CD8-positive, alpha-beta memory T cell (primary cell): ENCODE data around the gene MYO3B. TPM values are rescaled to one million over a fixed set of nuclear protein-coding genes. Genes with fewer than 3 reads are reported as not detected.
"Not testable (repeated sequence)": the region's sequence is repeated elsewhere in the genome, so short reads cannot be mapped to it uniquely, and the experiment has no call there.

Source experiments
- CTCF ChIA-PET: fragments of 350-600 bp; sonication (Branson Sonifier 250); formaldehyde crosslinking; loops from one replicate; lab custom pipeline; 2021; ENCODE audit warnings: antibody characterized with exemption; lab: Charles Lee
- POLR2A ChIA-PET: fragments of 350-600 bp; sonication (Branson Sonifier 250); formaldehyde crosslinking; loops from one replicate; lab custom pipeline; 2021; ENCODE audit warnings: antibody characterized with exemption; lab: Charles Lee
- DNase-seq, 5 donors: peaks; one replicate each; pipeline versions ENCODE4 v3.0.0 to v3.0.0-alpha.2; 2020 to 2022; ENCODE audit warnings: mixed read lengths in 1 of 5
- H3K27ac ChIP-seq: one replicate; pipeline ENCODE4 v1.7.0; 2013; ENCODE audit warnings: low read depth, mild to moderate bottlenecking, low read length, moderate library complexity
- H3K27me3 ChIP-seq: 2 replicates; pipeline ENCODE4 v1.7.0; 2013; ENCODE audit warnings: low read length, mild to moderate bottlenecking; ENCODE audit not compliant: insufficient read depth, poor library complexity, severe bottlenecking
- H3K36me3 ChIP-seq: 2 replicates; pipeline ENCODE4 v1.7.0; 2013; ENCODE audit warnings: mild to moderate bottlenecking, low read length, moderate library complexity; ENCODE audit not compliant: insufficient read depth
- H3K4me1 ChIP-seq: 2 replicates; pipeline ENCODE4 v1.7.0; 2013; ENCODE audit warnings: mild to moderate bottlenecking, low read length, moderate library complexity; ENCODE audit not compliant: insufficient read depth
- H3K4me3 ChIP-seq: 2 replicates; pipeline ENCODE4 v1.7.0; 2013; ENCODE audit warnings: mild to moderate bottlenecking, low read length
- H3K9me3 ChIP-seq: 2 replicates; pipeline ENCODE4 v1.7.0; 2013; ENCODE audit warnings: mild to moderate bottlenecking, low read length
- H3K27ac Mint-ChIP-seq, 8 donors: one replicate each; pipeline ENCODE4 v1.8.0; 2020 to 2021; ENCODE audit warnings: mixed read lengths in 8 of 8, mild to moderate bottlenecking in 6 of 8, inconsistent platforms in 3 of 8, moderate library complexity in 3 of 8
- H3K27me3 Mint-ChIP-seq, 2 donors: one replicate each; pipeline ENCODE4 v1.8.0; 2020 to 2021; ENCODE audit warnings: mixed read lengths in 2 of 2, mild to moderate bottlenecking in 1 of 2, moderate library complexity in 1 of 2
- H3K36me3 Mint-ChIP-seq, 3 donors: one replicate each; pipeline ENCODE4 v1.8.0; 2020 to 2021; ENCODE audit warnings: mixed read lengths in 3 of 3, inconsistent platforms in 1 of 3, mild to moderate bottlenecking in 1 of 3
- H3K4me1 Mint-ChIP-seq, 3 donors: one replicate each; pipeline ENCODE4 v1.8.0; 2020 to 2021; ENCODE audit warnings: mixed read lengths in 3 of 3, inconsistent platforms in 1 of 3, mild to moderate bottlenecking in 1 of 3
- H3K4me3 Mint-ChIP-seq, 7 donors: one replicate each; pipeline ENCODE4 v1.8.0; 2020 to 2021; ENCODE audit warnings: mixed read lengths in 7 of 7, mild to moderate bottlenecking in 6 of 7, moderate library complexity in 4 of 7, inconsistent platforms in 2 of 7
- H3K9me3 Mint-ChIP-seq, 5 donors: one replicate each; pipeline ENCODE4 v1.8.0; 2020 to 2022; ENCODE audit warnings: mixed read lengths in 5 of 5, mild to moderate bottlenecking in 3 of 5, moderate library complexity in 2 of 5, inconsistent platforms in 1 of 5
- polyA plus RNA-seq: library from polyadenylated mRNA; unstranded; fragments of 300-500 nt; fragmentation: Illumina TruSeq; gene quantifications from one replicate; pipeline ENCODE4 v1.2.3, GENCODE V29; 2021
- total RNA-seq, 2 experiments: library from RNA; stranded (reverse); gene quantifications; one replicate each; pipeline ENCODE4 v1.2.3, GENCODE V29; 2021

MYO3B gene
- total and polyA plus RNA-seq, 3 experiments from 2014 or later = 0.08 to 0.33 (median 0.18) TPM

GRCh38 chr2:170420961-170421687 lies 243.2 kb downstream of the MYO3B start:
- Histone ChIP-seq H3K36me3 (no peaks in the 10 kb centered on the region), H3K4me3 (no peak overlapping the region), H3K27ac (no peak overlapping the region), H3K27me3 (no peaks in the 10 kb centered on the region), H3K9me3 (no peaks in the 10 kb centered on the region), H3K4me1 (no peaks in the 10 kb centered on the region)
- no peaks in the 10 kb centered on the region for H3K36me3 Mint-ChIP-seq
- peaks cover 0 to 10% (median 5%) of the 10 kb centered on the region in 3 donors for H3K4me1 Mint-ChIP-seq
- peaks cover 0 to 5% of the 10 kb centered on the region in 2 donors for H3K27me3 Mint-ChIP-seq
- no peak for DNase-seq
- ChIA-PET CTCF (interaction anchor here (1.1 to 1.3 kb wide), 2 partner anchors 12 kb away, joined by 4 to 5 read pairs; no protein-coding TSS in a partner anchor), POLR2A (no interaction called here)
- no peak overlapping the region for H3K4me3 Mint-ChIP-seq
- H3K9me3 Mint-ChIP-seq = no peaks in the 10 kb centered on the region
- no peak overlapping the region for H3K27ac Mint-ChIP-seq

DNA sequence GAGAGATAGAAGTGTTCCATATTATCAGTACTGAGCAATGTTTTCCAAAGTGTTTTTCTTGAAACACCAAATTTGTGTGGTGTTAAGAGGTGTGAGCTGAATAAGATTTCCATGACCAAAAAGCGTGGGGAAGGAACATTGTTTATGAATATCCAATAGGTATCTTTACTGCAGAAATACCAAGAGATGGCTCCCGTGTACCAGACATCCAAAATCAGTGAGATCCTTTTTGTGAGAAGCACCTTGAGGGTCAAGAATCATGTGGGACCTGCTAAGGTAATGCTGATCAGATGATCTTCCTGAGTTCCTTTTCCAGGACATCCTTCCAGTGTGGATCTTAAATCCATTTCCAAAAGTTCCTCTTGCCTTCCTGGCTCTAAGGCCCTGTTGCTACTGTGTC lies 246.0 kb downstream of the MYO3B start:
- H3K4me1 ChIP-seq = no peaks in the 10 kb centered on the region
- H3K9me3 ChIP-seq = no peaks in the 10 kb centered on the region
- no peak for DNase-seq
- Mint-ChIP-seq H3K36me3 (no peaks in the 10 kb centered on the region), H3K27me3 (peaks cover 2 to 5% of the 10 kb centered on the region in 2 donors), H3K9me3 (no peaks in the 10 kb centered on the region), H3K27ac (no peak overlapping the region), H3K4me1 (peaks cover 0 to 10% (median 5%) of the 10 kb centered on the region in 3 donors), H3K4me3 (no peak overlapping the region)
- no peak overlapping the region for H3K4me3 ChIP-seq
- no peaks in the 10 kb centered on the region for H3K27me3 ChIP-seq
- H3K27ac ChIP-seq = no peak overlapping the region
- no peaks in the 10 kb centered on the region for H3K36me3 ChIP-seq
- ChIA-PET POLR2A (no interaction called here), CTCF (no interaction called here)

GRCh38 chr2:170425281-170425751 lies 247.4 kb downstream of the MYO3B start:
- H3K27ac Mint-ChIP-seq = no peak overlapping the region
- CTCF ChIA-PET = interaction anchor here (0.9 to 1.9 kb wide), 2 partner anchors 16 to 397 kb away, joined by 4 read pairs; no protein-coding TSS in a partner anchor
- POLR2A ChIA-PET = no interaction called here
- DNase-seq = no peak
- peaks cover 2 to 5% of the 10 kb centered on the region in 2 donors for H3K27me3 Mint-ChIP-seq
- Histone ChIP-seq H3K36me3 (no peaks in the 10 kb centered on the region), H3K27me3 (no peaks in the 10 kb centered on the region), H3K4me1 (no peaks in the 10 kb centered on the region), H3K4me3 (no peak overlapping the region), H3K9me3 (no peaks in the 10 kb centered on the region), H3K27ac (no peak overlapping the region)
- peaks cover 0 to 10% (median 5%) of the 10 kb centered on the region in 3 donors for H3K4me1 Mint-ChIP-seq
- H3K36me3 Mint-ChIP-seq = no peaks in the 10 kb centered on the region
- H3K4me3 Mint-ChIP-seq = no peak overlapping the region
- H3K9me3 Mint-ChIP-seq = no peaks in the 10 kb centered on the region

DNA sequence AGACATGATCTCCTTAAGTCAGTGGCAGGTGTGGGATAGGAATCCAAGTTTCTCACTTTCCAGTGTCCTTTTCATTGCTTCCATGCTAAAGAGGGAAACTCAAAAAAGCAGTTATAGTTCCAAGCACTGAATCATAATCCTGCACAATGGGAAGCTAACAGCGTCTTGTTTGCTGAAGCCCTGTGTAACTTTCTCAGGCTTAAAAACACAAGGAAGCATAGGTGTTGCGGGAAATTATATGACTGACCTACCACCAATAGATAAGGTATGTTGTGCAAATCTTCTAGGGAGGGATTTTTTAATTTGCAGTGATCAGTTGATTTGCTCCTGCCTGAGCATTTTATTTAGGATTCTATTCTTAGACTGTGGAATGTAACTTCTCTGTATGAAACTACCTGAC lies 250.9 kb downstream of the MYO3B start:
- Histone ChIP-seq H3K27ac (no peak overlapping the region), H3K4me3 (no peak overlapping the region), H3K36me3 (no peaks in the 10 kb centered on the region), H3K27me3 (no peaks in the 10 kb centered on the region), H3K4me1 (no peaks in the 10 kb centered on the region), H3K9me3 (no peaks in the 10 kb centered on the region)
- no peak for DNase-seq
- POLR2A ChIA-PET = no interaction called here
- Mint-ChIP-seq H3K36me3 (no peaks in the 10 kb centered on the region), H3K4me1 (peaks cover 0 to 10% (median 5%) of the 10 kb centered on the region in 3 donors), H3K27me3 (peaks cover 2% of the 10 kb centered on the region in 2 donors), H3K27ac (no peak overlapping the region), H3K9me3 (no peaks in the 10 kb centered on the region), H3K4me3 (no peak overlapping the region)
- CTCF ChIA-PET = no interaction called here

DNA sequence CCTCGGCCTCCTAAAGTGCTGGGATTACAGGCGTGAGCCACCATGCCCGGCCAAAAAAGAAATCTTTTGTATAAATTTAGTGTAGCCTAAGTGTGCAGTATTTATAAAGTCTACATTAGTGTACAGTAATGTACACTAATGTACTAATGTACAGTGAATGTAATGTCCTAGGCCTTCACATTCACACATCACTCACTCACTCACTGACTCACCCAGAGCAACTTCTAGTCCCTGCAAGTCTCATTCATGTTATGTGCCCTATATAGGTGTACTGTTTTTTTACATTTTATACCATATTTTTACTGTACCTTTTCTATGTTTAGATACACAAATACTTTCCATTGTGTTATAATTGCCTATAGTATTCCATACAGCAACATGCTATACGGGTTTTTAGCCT lies 254.9 kb downstream of the MYO3B start:
- Histone ChIP-seq H3K4me1 (peaks cover 15% of the 10 kb centered on the region), H3K9me3 (no peaks in the 10 kb centered on the region), H3K27me3 (no peaks in the 10 kb centered on the region), H3K4me3 (no peak overlapping the region), H3K36me3 (no peaks in the 10 kb centered on the region), H3K27ac (no peak overlapping the region)
- Mint-ChIP-seq H3K27ac (no peak overlapping the region), H3K9me3 (no peaks in the 10 kb centered on the region), H3K4me1 (peaks cover 33 to 36% (median 36%) of the 10 kb centered on the region in 3 donors), H3K36me3 (no peaks in the 10 kb centered on the region), H3K4me3 (no peak overlapping the region), H3K27me3 (peaks cover 0 to 3% of the 10 kb centered on the region in 2 donors)
- POLR2A ChIA-PET = no interaction called here
- CTCF ChIA-PET = no interaction called here
- no peak for DNase-seq

DNA sequence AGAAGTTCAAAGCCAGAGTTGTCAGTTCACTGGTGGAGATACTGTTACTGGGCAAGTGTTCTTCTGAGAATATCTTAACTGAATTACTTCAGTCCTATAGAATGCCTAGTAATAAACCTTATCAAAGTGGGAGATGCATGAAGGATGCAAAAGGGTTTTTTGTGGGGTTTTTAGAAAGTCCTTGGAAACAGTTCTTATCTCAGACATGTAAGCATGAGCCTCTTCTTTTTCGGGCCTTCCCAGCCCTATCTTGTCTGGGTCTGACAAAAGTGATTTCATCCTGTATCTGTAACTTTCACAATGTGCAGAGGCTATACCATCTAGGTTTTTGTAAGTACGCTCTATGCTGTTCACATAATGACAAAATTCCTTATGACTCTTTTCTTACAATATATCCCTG lies 255.5 kb downstream of the MYO3B start:
- Mint-ChIP-seq H3K4me1 (peaks cover 38 to 42% (median 41%) of the 10 kb centered on the region in 3 donors), H3K27ac (no peak overlapping the region), H3K27me3 (peaks cover 0 to 3% of the 10 kb centered on the region in 2 donors), H3K4me3 (no peak overlapping the region), H3K36me3 (no peaks in the 10 kb centered on the region), H3K9me3 (no peaks in the 10 kb centered on the region)
- ChIA-PET POLR2A (no interaction called here), CTCF (no interaction called here)
- Histone ChIP-seq H3K9me3 (no peaks in the 10 kb centered on the region), H3K27ac (no peak overlapping the region), H3K4me1 (peaks cover 15% of the 10 kb centered on the region), H3K4me3 (no peak overlapping the region), H3K27me3 (no peaks in the 10 kb centered on the region), H3K36me3 (no peaks in the 10 kb centered on the region)
- no peak for DNase-seq

DNA sequence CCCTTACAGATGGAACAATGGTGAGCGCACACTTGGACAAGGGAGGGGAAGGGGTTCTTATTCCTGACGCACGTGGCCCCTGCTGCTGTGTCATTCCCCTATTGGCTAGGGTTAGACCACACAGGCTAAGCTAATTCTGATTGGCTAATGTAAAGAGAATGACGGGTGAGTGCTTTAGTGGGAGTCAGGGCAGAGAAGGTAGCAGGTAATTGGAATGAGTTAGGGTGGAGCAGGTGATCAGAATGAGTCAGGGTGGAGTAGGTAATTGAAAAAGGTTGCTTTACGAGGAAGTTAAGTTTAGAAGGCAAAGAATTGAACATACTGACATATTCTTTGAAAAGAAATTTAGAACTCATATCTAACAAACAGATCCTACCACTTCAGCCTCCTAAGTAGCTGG lies 256.4 kb downstream of the MYO3B start:
- DNase-seq, H3K27me3 Mint-ChIP-seq, H3K27me3 ChIP-seq, H3K36me3 Mint-ChIP-seq, H3K9me3 ChIP-seq, POLR2A ChIA-PET, H3K9me3 Mint-ChIP-seq, H3K27ac ChIP-seq, H3K36me3 ChIP-seq, H3K4me3 ChIP-seq: not testable (repeated sequence)
- peak overlapping the region in 1 of 7 donors; percentile 14 for H3K4me3 Mint-ChIP-seq
- H3K27ac Mint-ChIP-seq = peak overlapping the region in 3 of 8 donors; percentile 24 to 66 (median 55)
- peaks cover 39 to 43% (median 41%) of the 10 kb centered on the region in 3 donors for H3K4me1 Mint-ChIP-seq
- H3K4me1 ChIP-seq = peaks cover 15% of the 10 kb centered on the region
- CTCF ChIA-PET = interaction anchor here (2.9 kb wide), 1 partner anchor 25 kb away, joined by 9 read pairs; no protein-coding TSS in a partner anchor

DNA sequence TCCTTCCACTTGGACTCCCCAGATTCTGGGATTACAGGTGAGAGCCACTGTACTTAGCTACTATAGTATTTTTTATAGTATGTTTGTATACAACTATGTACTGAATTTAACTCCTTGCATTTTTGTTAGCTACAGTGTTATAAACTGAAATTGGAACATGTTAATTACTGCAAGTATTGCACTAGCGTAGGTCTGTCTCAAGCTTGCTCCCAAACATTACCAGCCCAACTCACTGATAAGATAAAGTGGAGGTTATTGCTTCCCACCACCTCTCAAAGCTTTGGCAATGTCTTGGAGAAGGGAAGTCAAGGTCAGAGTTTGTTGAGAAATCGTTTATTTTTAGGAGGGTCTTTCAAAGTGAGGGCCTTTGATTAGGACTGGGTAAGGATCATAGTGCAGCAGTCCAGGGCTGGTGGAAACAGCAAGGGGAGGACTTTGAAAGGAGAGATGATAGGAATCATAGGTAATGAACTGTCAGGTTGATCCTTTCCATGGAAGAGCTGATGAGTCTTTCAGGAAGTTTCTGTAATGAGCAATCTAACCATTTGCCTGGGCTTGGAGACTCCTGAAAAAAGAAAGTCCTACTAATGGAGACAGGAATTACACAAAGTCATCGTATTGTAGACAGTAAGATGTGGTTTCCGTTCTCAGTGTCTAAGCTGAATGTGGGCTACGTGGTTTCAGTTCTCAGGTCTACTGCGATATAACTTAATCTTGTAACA lies 257.1 kb downstream of the MYO3B start:
- no peak overlapping the region for H3K27ac ChIP-seq
- H3K36me3 ChIP-seq = no peaks in the 10 kb centered on the region
- Mint-ChIP-seq H3K27ac (peak overlapping the region in 7 of 8 donors; percentile 27 to 89 (median 71)), H3K27me3 (peaks cover 0 to 3% of the 10 kb centered on the region in 2 donors), H3K4me3 (peak overlapping the region; percentile 39 to 85 (median 75)), H3K9me3 (no peaks in the 10 kb centered on the region), H3K36me3 (no peaks in the 10 kb centered on the region), H3K4me1 (peaks cover 39 to 43% (median 41%) of the 10 kb centered on the region in 3 donors)
- H3K4me3 ChIP-seq = no peak overlapping the region
- DNase-seq = peak in 2 of 5 donors; percentile 6 to 14
- ChIA-PET POLR2A (interaction anchor here (0.6 kb wide), 1 partner anchor 445 kb away, joined by 3 read pairs; no protein-coding TSS in a partner anchor), CTCF (interaction anchor here (1.0 to 2.9 kb wide), 2 partner anchors 26 to 439 kb away, joined by 3 to 9 read pairs; no protein-coding TSS in a partner anchor)
- H3K9me3 ChIP-seq = no peaks in the 10 kb centered on the region
- no peaks in the 10 kb centered on the region for H3K27me3 ChIP-seq
- H3K4me1 ChIP-seq = peaks cover 15% of the 10 kb centered on the region
